GM12891 (cell line): ENCODE data around the gene GCNT2.

ENCODE experiments used
- POLR2A ChIP-seq: IDR thresholded peaks from 2 replicates; pipeline ENCODE4 v1.6.1; 2011; ENCODE audit warnings: low read depth, low read length, control low read depth
- POLR2AphosphoS5 ChIP-seq: IDR thresholded peaks from 2 replicates; pipeline ENCODE4 v1.6.1; 2011; ENCODE audit warnings: low read depth, low read length, control low read depth
- TAF1 ChIP-seq: IDR thresholded peaks from 2 replicates; pipeline ENCODE4 v1.6.1; 2011; ENCODE audit warnings: low read depth, low read length, control low read depth

DNA sequence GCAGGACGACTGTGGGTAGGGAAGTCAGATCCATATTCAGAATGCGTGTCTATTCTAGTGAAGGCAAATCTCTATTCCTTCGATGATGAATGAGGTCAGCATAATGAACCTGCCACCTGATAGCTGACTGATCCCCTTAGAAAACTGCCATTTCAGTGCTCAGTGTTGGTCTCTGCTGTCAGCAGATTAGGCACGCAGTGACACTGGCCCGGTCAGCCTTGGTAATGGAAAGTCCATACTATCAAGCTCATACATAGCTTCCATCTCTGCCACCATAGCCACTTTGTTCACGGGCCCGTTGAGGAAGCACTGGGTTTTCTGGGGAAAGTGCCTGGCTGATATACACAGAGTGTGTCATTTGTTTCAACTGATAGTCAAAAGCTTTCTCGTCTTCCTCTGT, 119.3 kb downstream of the GCNT2 start:
- TF ChIP-seq POLR2A = no peak
- TF ChIP-seq POLR2AphosphoS5 = no peak
- no peak for TF ChIP-seq TAF1
